ENCODE data around the gene RAD21L1.

RAD21L1 gene

DNA sequence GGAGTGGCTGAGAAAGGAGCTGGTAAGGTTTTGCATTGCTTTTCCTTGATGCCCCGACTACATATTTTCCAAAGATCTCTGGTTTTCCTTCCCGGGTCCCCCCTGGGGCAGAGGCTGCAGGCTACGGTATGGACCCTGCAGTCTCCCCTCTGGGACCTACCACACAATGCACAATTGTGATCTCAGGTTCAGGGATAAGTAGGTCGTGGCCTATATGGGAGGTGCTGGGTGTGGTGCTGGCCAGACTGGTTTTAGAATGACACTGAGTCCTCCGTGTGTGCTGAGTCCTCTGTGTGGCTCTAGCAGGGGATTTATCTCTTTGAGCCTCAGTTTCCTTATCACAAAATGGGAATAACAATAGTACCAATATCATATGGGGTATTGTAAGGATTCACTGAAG, 22.2 kb upstream of the RAD21L1 start:
- H3K27ac ChIP-seq = no peak overlapping the region
- H2AFZ ChIP-seq (ENCODE audit: low read depth) = no peak overlapping the region
- TF ChIP-seq, protein P1, sequence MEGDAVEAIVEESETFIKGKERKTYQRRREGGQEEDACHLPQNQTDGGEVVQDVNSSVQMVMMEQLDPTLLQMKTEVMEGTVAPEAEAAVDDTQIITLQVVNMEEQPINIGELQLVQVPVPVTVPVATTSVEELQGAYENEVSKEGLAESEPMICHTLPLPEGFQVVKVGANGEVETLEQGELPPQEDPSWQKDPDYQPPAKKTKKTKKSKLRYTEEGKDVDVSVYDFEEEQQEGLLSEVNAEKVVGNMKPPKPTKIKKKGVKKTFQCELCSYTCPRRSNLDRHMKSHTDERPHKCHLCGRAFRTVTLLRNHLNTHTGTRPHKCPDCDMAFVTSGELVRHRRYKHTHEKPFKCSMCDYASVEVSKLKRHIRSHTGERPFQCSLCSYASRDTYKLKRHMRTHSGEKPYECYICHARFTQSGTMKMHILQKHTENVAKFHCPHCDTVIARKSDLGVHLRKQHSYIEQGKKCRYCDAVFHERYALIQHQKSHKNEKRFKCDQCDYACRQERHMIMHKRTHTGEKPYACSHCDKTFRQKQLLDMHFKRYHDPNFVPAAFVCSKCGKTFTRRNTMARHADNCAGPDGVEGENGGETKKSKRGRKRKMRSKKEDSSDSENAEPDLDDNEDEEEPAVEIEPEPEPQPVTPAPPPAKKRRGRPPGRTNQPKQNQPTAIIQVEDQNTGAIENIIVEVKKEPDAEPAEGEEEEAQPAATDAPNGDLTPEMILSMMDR (conservative IDR thresholded peaks at IDR 0.05; ENCODE audit: low read depth, low read length) = no peak
- H4K20me1 ChIP-seq (ENCODE audit: insufficient read depth) = no peaks in the 10 kb centered on the region
- H3K79me2 ChIP-seq (ENCODE audit: insufficient read depth, low read depth) = no peaks in the 10 kb centered on the region
- no peak overlapping the region for H3K9ac ChIP-seq
- no peaks in the 10 kb centered on the region for H3K36me3 ChIP-seq (ENCODE audit: insufficient read depth)
- H3K4me1 ChIP-seq (ENCODE audit: low read depth, poor library complexity, severe bottlenecking) = no peaks in the 10 kb centered on the region
- no peak overlapping the region for H3K4me2 ChIP-seq
- H3K4me3 ChIP-seq (IDR thresholded peaks at IDR 0.05; ENCODE audit: insufficient read depth, low read depth, low read length) = no peak overlapping the region
- H3K27me3 ChIP-seq (ENCODE audit: insufficient read depth, low read depth) = no peaks in the 10 kb centered on the region

DNA sequence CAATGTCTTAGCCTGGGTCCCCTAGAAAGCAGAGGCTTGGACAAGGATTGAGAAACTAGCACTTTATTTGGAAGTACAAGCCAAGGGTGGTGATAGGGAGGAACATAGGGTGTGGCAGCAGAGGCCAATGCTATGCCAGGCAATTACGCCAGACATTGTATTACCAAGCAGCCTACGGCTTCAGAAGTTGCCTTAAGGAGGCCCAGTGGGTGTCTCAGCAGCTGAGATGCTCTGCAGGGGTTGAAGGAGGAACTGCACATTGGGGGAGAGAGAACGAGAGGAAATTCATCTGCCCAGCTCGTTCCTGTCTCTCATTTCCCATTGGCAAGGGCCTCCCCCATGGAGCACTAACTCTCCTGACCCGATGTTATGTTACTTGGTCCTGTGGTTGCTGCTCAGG, 21.7 kb upstream of the RAD21L1 start:
- Histone ChIP-seq H3K27me3 (ENCODE audit: insufficient read depth, low read depth) (no peaks in the 10 kb centered on the region), H3K9ac (no peak overlapping the region), H3K27ac (no peak overlapping the region), H3K79me2 (ENCODE audit: insufficient read depth, low read depth) (no peaks in the 10 kb centered on the region), H3K4me1 (ENCODE audit: low read depth, poor library complexity, severe bottlenecking) (no peaks in the 10 kb centered on the region), H3K4me2 (no peak overlapping the region), H2AFZ (ENCODE audit: low read depth) (no peak overlapping the region), H3K4me3 (IDR thresholded peaks at IDR 0.05; ENCODE audit: insufficient read depth, low read depth, low read length) (no peak overlapping the region), H3K36me3 (ENCODE audit: insufficient read depth) (no peaks in the 10 kb centered on the region), H4K20me1 (ENCODE audit: insufficient read depth) (no peaks in the 10 kb centered on the region)
- TF ChIP-seq, protein P1 (conservative IDR thresholded peaks at IDR 0.05; ENCODE audit: low read depth, low read length) = no peak

DNA sequence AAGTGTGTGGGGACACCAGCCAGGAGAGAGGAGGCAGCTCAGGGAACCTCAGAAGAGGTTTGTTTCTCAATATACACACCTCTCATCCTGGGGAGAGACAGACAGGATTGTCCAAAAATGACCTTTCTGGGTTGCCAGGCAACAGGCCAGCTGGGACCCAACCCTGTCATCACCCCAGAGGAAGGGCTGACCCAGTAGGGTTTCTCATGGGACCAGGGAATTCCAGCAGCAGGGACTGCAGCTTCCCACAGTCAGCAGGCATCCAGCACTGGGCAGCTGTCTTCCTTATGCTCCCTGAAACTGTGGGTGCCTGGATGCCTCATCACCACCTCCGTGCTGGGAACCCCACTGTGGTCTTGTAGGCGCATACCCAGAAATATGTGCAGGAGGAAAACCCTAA, 21.3 kb upstream of the RAD21L1 start:
- Histone ChIP-seq H3K27ac (no peak overlapping the region), H3K9ac (no peak overlapping the region), H3K27me3 (ENCODE audit: insufficient read depth, low read depth) (no peaks in the 10 kb centered on the region), H3K4me3 (IDR thresholded peaks at IDR 0.05; ENCODE audit: insufficient read depth, low read depth, low read length) (no peak overlapping the region), H3K4me2 (no peak overlapping the region), H2AFZ (ENCODE audit: low read depth) (no peak overlapping the region), H3K36me3 (ENCODE audit: insufficient read depth) (no peaks in the 10 kb centered on the region), H3K4me1 (ENCODE audit: low read depth, poor library complexity, severe bottlenecking) (no peaks in the 10 kb centered on the region), H4K20me1 (ENCODE audit: insufficient read depth) (no peaks in the 10 kb centered on the region), H3K79me2 (ENCODE audit: insufficient read depth, low read depth) (no peaks in the 10 kb centered on the region)
- TF ChIP-seq, protein P1 (conservative IDR thresholded peaks at IDR 0.05; ENCODE audit: low read depth, low read length) = no peak

DNA sequence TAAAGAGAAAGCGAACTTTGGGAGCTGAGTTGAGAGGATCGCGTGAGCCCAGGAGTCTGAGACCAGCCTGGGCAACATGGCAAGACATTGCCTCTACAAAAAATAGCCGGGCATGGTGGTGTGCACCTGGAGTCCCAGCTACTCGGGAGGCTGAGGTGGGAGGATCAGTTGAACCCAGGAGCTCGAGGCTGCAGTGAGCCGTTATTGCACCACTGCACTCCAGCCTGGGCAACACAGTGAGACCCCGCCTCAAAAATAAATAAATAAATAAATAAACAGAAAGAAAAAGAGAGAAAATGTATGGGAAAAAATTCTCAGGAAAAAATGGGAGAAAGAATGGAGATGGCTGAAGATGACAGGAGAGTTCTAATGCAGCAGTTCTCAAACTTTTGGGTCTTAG, 20.0 kb upstream of the RAD21L1 start:
- Histone ChIP-seq H3K27me3 (ENCODE audit: insufficient read depth, low read depth) (no peaks in the 10 kb centered on the region), H2AFZ (ENCODE audit: low read depth) (no peak overlapping the region), H3K79me2 (ENCODE audit: insufficient read depth, low read depth) (no peaks in the 10 kb centered on the region), H3K27ac (no peak overlapping the region), H3K4me1 (ENCODE audit: low read depth, poor library complexity, severe bottlenecking) (no peaks in the 10 kb centered on the region), H3K4me3 (IDR thresholded peaks at IDR 0.05; ENCODE audit: insufficient read depth, low read depth, low read length) (no peak overlapping the region), H3K36me3 (ENCODE audit: insufficient read depth) (no peaks in the 10 kb centered on the region), H4K20me1 (ENCODE audit: insufficient read depth) (no peaks in the 10 kb centered on the region), H3K9ac (no peak overlapping the region), H3K4me2 (no peak overlapping the region)
- TF ChIP-seq, protein P1 (conservative IDR thresholded peaks at IDR 0.05; ENCODE audit: low read depth, low read length) = no peak
